HepG2 (cell line): Measurements from ENCODE around the gene GLYATL3. TPM values are rescaled to one million over a fixed set of nuclear protein-coding genes. Genes with fewer than 3 reads are reported as not detected.
A peak's percentile ranks its signal among the peaks of the same experiment; 100 is the strongest.

Experiments
- ELK4 ChIP-seq: sonication (generic); formaldehyde crosslinking; IDR thresholded peaks from 2 replicates; pipeline ENCODE4 v1.9.0; 2021; ENCODE audit warnings: missing genetic modification reagents, borderline replicate concordance
- MTERF4 ChIP-seq: sonication (generic); formaldehyde crosslinking; IDR thresholded peaks from 2 replicates; pipeline ENCODE4 v1.8.0; 2023; ENCODE audit warnings: mild to moderate bottlenecking, missing genetic modification reagents
- POLR2G ChIP-seq: fragments of 200-400 bp; formaldehyde crosslinking; IDR thresholded peaks from 2 replicates; pipeline ENCODE4 v1.6.1; 2018; ENCODE audit warnings: mild to moderate bottlenecking, low read depth, low read length, moderate library complexity
- PRDM10 ChIP-seq: sonication (generic); formaldehyde crosslinking; IDR thresholded peaks from 2 replicates; pipeline ENCODE4 v1.4.0; 2020; ENCODE audit warnings: low read depth, missing genetic modification reagents
- ZNF318 ChIP-seq: sonication (generic); formaldehyde crosslinking; IDR thresholded peaks from 2 replicates; pipeline ENCODE4 v1.4.0; 2020; ENCODE audit warnings: mild to moderate bottlenecking, missing genetic modification reagents
- ZNF496 ChIP-seq: sonication (generic); formaldehyde crosslinking; IDR thresholded peaks from 2 replicates; pipeline ENCODE4 v1.8.1; 2023; ENCODE audit warnings: mild to moderate bottlenecking, moderate library complexity, missing genetic modification reagents; ENCODE audit not compliant: insufficient replicate concordance
- ZNF501 ChIP-seq: sonication (generic); formaldehyde crosslinking; IDR thresholded peaks from 2 replicates; pipeline ENCODE4 v1.5.1; 2020; ENCODE audit warnings: mild to moderate bottlenecking, moderate library complexity, missing genetic modification reagents
- ZNF749 ChIP-seq: sonication (generic); formaldehyde crosslinking; IDR thresholded peaks from 2 replicates; pipeline ENCODE4 v1.8.0; 2022; ENCODE audit warnings: mild to moderate bottlenecking, missing genetic modification reagents, moderate library complexity, borderline replicate concordance
- ZNF784 ChIP-seq: sonication (generic); formaldehyde crosslinking; IDR thresholded peaks from 2 replicates; pipeline ENCODE4 v1.5.1; 2020; ENCODE audit warnings: missing genetic modification reagents, mild to moderate bottlenecking, borderline replicate concordance
- ZNF879 ChIP-seq: sonication (generic); formaldehyde crosslinking; IDR thresholded peaks from 2 replicates; pipeline ENCODE4 v1.8.1; 2023; ENCODE audit warnings: missing genetic modification reagents
- ZNF891 ChIP-seq: sonication (generic); formaldehyde crosslinking; IDR thresholded peaks from 2 replicates; pipeline ENCODE4 v1.5.0; 2020; ENCODE audit warnings: mild to moderate bottlenecking, missing genetic modification reagents
- ZSCAN12 ChIP-seq: sonication (generic); formaldehyde crosslinking; IDR thresholded peaks from 2 replicates; pipeline ENCODE4 v1.9.0; 2021; ENCODE audit warnings: mild to moderate bottlenecking, missing genetic modification reagents
- polyA plus RNA-seq, 8 experiments: library from polyadenylated mRNA; depleted of rRNA in 3 of 8; stranded (reverse) in 7 of 8; unstranded in 1 of 8; fragments of >200 nt; fragmentation: Illumina TruSeq in 4 of 8; extraction: Trizol in 4 of 8; gene quantifications; 2 replicates each; pipeline versions ENCODE4 v1.2.1 to v1.2.3, GENCODE V29; 2011 to 2016; ENCODE audit warnings: low read depth in 4 of 8, missing spikeins in 1 of 8, mixed read lengths in 1 of 8; ENCODE audit not compliant: insufficient read depth in 1 of 8
- total RNA-seq, 5 experiments: library from RNA; depleted of rRNA; stranded (reverse); fragments of >200 nt; fragmentation: Illumina TruSeq; extraction: Trizol; gene quantifications; 2 replicates each; pipeline ENCODE4 v1.2.3, GENCODE V29; 2016; ENCODE audit warnings: low read depth in 1 of 5

GLYATL3 gene
- total and polyA plus RNA-seq, 2 of the 13 experiments (the other 11 are each of a cell fraction or from before 2014, with no cell fraction given) = 0.05 TPM; not detected in 1

- TF ChIP-seq ELK4 (CRISPR knock-in tag) (no peak), ZNF318 (CRISPR knock-in tag) (0 out of 2 replicates have a peak, but pooled peaks have one; percentile 87), ZNF496 (no peak), MTERF4 (CRISPR knock-in tag) (peak; percentile 84; the same call in 1 of the 2 replicates), POLR2G (peak; percentile 83), ZNF879 (CRISPR knock-in tag) (no peak), ZNF749 (CRISPR knock-in tag) (peak; percentile 50; the same call in 1 of the 2 replicates), ZNF891 (CRISPR knock-in tag) (peak; percentile 88; the same call in 1 of the 2 replicates), ZNF501 (CRISPR knock-in tag) (peak; percentile 99), PRDM10 (CRISPR knock-in tag) (0 out of 2 replicates have a peak, but pooled peaks have one; percentile 66), ZNF784 (CRISPR knock-in tag) (no peak), ZSCAN12 (CRISPR knock-in tag) (no peak)
Observed at GRCh38 chr6:49462927-49463611, 36.7 kb upstream of the GLYATL3 start, which contains the start of the genes CENPQ and MMUT (continued).
